CD4-positive, alpha-beta T cell treated with Interleukin-15 for 1 hour (primary cell): Measurements from ENCODE around the gene MLXIPL.
"Not testable (repeated sequence)": the region's sequence is repeated elsewhere in the genome, so short reads cannot be mapped to it uniquely, and the experiment has no call there.

Experiments used
- DNase-seq: peaks from one replicate; pipeline ENCODE4 v3.0.0-alpha.2; 2020

The MLXIPL gene

DNA sequence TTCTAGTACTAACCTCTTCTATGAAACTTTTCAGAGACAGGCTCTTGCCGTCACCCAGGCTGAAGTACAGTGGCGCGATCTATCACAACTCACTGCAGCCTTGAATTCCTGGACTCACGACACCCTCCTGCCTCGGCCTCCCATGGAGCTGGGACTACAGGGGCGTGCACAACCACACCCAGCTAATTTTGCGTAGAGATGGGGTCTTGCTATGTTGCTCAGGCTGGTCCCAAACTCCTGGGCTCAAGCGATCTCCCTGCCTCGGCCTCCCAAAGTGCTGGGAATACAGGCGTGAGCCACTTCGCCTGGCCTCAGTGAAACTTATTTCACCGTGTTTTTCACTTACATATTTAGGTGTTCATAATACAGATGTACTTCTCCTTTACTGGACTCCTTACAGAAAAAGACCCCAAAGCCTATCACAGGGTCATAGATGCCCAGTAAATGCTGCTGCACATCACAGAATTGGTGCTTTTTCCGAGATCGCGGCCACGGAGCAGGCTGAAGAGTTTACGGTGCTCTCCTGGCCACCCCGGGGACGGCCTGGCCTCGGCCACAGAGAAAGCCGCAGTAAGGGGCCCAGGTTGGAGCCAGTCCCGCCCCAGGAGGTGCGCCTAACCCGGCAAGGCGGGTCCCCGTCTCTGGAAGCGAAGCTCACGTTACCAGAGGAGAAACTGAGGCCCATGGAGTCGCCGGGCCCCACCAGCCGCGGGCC, 46.5 kb downstream of the MLXIPL start:
- DNase-seq: no peak

DNA sequence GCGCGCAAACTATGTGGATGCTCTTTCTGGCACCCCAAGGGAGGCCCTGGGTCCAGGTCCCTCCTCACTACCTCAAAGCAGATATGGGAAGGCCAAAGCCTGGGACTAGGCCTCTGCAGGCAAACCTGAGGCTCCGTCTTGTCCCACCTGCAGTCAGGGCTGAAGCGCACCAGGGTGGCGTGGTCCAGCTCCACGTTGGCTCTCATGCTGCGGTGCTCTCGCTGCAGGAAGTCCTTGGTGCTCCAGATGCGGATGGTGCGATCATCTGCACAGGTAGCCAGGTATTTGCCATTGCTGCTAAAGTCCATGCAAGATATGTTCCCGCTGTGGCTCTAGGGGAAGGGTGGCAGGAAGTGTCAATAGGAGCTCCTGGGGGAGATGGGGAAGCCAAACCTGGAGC, 50.5 kb downstream of the MLXIPL start:
- no peak for DNase-seq

DNA sequence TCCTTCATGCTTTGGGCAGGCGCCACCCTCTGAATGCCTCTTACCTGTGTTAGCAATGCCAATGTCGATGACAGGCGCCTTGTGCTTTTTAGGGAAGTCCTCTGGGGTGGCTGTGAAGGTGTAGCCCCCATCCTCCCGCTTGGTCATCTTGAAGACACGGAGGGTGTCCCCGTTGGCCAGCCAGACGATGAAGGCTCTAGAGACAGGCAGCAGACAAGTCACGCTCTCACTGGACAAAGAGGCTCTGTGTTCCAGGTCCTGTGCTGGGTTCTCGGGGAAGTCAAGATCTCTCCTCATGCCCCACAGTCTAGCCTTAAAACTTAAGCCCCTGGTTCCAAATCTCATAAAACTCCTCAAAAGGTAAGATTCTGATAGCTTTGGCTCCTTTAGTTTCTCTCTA, 51.0 kb downstream of the MLXIPL start:
- no peak for DNase-seq

DNA sequence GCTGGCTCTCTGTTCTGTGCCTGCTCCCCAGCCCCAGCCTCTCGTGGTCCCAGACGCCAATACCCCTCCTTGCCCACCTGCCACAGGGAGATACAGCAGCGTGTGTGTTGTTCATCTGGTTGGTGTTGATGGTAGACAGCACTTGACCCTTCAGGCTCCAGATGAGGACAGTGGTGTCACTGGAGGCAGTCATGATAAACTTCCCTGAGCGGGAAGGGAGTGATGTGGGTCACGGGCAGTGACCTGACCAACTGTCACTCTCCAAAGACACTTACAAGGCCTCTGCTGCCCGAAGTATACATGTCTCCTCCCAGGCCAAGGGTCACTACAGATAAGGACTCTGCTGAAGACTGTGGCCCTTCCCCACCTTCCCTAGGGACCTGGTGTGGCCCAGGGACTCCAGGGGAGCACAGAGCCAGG, 51.5 kb downstream of the MLXIPL start:
- DNase-seq: no peak

DNA sequence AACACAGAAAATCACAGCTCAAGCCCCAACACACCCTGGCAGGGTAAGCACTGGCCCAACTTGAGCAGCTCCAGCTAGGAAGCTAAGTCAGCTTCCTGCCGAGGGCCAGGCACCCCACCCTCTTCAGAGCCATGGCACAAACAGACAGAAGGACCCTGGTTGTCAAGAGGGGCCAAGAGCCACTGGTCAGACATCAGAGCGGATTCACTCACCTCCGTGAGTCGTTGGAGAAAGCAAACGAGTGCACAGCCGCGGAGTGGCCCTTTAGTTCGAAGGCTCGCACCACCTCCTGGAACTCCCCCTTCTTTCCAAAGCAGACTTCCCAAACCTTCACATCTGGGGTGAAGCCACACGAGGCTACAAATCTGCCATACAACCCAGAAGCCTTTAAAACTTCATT, 53.3 kb downstream of the MLXIPL start:
- no peak for DNase-seq

DNA sequence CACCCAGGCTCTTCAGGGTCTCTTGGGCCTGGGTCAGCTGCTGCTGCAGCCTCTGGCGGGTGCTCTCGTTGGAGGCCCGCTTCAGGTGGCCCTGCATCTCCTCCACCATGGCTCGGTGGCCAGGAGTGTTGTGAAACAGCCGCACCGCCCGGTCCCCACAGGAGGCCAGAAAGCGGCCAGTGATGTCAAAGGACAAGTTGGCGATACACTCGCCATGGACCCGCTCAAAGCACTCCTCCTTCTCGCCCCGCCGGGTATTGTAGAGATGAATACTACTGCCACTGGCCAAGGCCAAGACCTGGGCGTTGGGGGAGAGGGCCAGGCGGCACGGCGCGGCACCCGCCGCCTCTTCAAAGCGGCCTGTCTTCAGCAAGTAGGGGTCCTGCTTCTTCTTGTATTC, 53.8 kb downstream of the MLXIPL start:
- no peak for DNase-seq

DNA sequence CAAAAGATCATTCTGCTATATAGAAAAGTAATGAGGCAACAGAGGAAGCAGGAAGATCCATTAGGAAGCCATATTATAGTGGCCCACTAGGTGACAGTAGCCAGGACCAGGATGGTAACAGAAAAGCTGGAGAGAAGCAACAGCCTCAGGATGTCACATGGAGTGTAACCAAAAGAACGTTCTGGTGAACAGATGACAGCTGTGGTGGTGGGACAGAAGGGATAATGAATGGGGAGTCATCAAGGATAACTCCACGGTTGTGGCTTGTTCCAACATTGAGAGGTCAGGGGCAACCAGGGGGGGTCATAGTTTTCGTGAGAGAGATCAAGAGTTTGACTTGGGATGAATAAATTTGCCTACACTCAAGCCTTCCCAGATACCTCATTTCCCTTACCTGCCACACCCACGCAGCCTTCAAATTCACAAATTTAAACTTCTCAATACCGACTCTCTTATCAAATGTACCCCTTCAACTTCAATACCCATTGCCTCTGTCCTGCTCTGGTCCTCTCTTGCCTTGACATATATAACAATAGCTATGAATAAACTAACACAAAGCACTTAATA, 55.2 kb downstream of the MLXIPL start:
- DNase-seq: no peak

DNA sequence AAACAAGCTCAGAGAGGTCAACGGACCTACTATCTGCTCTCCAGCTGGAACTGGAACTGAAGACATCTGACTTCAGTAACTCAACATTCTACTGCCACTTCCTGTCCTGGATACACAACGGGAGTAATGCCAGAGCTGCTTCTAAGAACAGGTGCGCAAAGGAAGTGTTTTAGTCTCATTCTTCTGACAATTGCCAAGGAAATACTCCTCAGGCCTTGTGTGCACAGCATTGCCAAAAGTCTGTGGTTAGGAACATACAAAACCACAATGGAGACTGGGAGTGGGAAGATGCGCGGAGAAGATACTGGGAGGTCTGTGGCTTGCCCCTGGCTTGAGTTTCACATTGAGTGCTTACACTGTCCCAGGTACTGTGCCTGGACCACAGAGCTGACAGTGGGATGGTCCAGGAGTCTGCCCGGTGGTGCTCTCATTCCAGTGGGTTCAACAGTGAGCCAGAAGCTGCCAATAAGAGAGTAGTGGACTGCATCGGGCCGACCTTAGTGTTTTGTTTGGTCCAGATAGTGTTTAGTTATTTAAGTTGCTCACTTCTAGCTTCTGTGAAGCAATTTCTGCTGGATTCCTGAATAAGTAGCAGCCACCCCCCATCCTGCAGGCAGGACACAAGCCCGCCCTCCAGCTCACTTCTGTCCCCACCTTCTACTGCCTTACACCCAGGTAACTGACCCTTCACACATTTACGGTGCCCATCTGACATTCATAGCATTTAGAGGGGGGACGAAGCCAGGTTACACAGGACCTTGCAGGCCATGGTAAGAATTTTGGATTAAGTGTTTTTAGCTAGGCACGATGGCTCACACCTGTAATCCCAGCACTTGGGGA, 56.3 kb downstream of the MLXIPL start:
- no peak for DNase-seq

DNA sequence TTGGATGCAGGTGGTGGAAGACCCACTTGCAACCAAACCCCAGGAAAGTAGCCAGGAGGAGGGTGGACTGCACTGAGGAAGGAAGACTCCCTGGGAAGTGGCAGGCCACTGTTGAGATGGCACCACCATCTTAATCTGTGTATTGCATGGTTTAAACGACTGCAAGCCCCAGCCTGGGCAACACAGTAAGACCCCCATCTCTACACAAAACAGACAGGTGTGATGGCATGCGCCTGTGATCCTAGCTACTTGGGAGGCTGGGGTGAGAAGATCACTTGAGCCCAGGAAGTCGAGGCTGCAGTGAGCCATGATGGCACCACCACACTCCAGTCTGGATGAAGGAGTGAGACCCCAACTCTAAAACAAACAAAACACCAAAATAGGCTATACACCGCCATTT, 57.2 kb downstream of the MLXIPL start:
- DNase-seq: no peak

DNA sequence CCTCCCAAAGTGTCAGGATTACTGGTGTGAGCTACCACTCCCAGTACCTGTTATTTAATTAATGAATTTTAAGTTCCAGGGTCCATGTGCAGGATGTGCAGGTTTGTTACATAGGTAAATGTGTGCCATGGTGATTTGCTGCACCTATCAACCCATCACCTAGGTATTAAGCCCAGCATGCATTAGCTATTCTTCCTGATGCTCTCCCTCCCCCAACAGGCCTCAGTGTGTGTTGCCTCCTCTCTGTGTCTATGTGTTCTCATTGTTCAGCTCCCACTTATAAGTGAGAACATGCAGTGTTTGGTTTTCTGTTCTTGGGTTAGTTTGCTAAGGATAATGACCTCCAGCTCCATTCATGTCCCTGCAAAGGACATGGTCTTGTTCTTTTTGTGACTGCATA, 57.9 kb downstream of the MLXIPL start:
- DNase-seq: not testable (repeated sequence)

DNA sequence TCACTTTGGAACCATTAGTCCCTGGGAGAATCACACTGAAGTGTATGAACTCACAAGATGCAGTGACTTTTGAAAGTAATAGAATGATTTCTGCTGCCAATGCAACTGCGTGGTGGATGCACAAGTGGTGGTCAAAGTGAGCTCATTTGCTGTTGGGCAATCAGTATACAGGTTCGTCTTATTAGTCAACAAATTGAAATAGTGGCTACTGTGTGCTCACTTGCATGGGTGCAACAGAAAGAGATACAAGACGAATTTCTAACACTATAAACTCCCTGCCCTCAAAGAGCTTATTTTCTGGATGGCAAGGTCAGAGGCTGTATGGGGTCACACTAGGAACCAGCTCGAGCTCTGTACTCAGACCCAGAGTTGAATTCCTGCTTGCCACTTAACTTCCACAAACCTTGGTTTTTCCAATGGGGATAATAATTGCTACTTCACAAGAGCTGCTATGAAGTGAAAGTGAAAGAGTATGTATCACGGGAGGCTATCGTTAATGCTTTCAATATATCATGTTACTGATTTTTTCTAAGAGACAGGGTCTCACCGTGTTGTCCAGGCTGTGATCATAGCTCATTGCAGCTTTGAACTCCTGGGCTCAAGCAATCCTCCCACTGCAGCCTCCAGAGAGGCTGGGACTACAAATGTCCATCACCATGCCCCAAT, 58.5 kb downstream of the MLXIPL start:
- DNase-seq: no peak

DNA sequence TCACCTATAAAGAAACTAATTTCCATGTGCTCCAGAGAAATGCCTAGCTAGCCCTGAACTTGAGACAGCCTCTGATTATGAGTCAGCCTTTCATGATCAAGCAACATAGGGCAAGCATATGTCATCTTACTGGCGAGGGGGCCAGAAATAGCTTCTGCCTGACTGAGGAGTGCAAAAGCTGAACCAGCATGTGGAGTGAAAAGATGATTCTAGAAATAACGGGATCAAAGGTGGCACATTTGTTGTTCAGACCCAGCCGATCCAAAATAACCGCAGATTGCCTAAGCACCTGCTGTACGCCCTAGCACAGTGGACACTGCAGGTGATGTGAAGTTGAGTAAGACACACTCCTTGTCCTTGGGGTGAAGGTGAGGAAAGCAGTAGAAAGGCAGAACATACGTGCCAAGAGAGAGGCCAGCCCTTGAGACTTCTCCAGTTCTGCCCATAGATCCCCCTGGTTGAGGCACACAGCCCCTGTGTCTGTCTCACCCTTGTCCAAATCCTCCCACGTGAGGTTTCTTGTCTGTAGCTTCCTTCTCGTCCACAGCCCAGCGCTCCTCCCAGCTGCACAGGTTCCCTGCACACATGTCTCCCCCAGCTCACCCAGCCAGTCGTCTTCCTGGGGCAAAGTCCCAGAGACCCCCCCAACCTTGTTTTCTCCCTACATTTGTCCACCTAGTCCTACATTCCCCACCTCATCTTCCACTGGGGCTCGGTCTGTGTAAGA, 64.0 kb downstream of the MLXIPL start:
- no peak for DNase-seq

DNA sequence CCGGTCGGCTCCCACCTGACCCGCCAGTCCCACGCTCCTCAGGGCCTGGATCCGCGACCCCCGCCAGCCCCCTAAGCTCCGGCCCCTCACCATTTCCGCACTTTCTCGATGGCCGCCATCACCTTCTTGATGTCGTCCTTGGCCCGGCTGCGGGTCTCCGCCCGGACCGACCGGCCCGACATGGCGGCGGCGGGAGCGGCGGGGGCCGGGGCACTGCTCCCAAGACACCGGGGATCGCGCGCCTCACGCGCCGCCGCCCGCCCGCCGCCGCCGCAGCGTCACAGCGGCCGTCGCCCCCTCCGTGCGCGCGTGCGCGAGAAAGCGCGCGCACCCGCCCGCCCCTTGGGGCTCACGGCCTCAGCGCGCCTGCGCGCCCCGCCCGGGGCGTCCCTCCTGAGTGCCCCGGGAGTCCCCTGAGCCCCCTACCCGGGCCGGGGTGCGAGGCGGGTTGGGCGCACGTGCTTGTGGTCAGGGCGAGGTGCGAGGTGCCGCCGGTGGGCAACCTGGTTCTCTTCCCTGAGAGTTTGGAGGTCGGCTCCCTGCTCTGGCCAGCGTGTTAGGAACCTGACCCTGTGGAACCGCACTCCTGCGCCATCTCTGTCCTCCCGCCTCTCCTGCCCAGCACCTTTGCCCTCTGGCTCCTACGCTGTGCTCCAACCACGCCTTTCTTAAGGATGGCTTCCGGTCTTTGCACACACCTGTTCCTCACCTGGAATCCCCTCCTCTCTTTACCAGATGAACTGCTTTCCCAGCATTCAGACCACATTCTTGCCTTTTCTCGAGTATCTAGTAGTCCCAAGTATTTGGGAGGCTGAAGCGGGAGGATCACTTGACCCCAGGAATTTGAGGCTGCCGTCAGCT, 66.7 kb downstream of the MLXIPL start, which contains the start of gene BCL7B:
Gene BCL7B, minus strand, starts transcription at position 294 of the 861 bp plus-strand sequence. Its CDS starts 112 bp downstream, at position 182.
- DNase-seq: peak; percentile 84

DNA sequence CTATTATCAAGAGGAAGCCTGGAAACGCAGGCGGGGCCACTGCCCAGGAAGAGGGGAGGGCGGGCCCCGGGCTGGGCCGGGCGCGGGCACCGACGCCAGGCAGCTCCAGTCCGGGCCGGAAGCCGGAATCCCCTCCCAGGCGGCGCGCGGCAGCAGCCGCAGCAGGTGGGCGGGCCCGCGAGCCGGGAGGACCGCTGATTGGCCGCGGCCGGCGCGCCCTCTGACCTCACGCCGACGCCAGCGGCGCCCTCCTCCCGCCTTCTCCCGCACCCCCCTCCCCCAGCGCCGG, 67.3 kb downstream of the MLXIPL start:
- peak; percentile 93 for DNase-seq

DNA sequence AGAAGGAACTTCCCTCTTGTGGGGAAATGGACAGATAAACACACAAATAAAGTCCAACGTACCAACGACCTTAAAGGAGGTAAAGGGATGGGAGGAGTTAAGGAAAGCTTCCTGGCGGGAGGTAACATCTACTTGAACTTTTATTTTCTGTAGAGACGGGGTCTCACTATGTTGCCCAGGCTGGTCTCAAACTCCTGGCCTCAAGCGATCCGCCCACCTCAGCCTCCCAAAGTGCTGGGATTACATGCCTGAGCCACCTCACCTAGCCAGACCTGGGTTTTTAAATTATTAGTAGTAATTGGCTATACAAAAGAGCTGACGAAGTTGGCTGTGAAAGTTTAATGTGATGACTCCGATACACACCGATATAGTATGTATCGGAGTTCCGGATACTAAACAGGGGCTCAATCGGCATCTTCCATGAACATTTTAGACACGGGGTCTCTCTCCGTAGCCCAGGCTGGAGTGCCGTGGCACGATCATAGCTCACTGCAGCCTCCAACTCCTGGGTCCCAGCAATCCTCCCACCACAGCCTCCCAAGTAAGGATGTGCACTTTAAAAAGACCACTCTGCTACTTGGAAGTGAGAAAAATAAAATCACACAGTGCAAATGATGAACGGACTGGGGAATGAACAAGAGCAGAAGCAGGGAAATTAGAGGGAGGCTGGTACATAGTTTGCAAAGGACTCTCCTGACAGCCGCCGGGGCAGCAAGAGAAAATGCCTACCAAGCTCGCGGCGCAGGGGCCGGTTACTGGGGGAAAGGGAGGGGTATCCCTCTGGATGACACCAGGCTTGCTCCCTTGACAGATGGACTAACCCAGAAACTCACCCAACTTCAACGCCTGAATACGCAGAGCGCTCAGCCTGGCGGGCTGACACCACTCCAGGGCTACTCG, 67.9 kb downstream of the MLXIPL start:
- DNase-seq: no peak

DNA sequence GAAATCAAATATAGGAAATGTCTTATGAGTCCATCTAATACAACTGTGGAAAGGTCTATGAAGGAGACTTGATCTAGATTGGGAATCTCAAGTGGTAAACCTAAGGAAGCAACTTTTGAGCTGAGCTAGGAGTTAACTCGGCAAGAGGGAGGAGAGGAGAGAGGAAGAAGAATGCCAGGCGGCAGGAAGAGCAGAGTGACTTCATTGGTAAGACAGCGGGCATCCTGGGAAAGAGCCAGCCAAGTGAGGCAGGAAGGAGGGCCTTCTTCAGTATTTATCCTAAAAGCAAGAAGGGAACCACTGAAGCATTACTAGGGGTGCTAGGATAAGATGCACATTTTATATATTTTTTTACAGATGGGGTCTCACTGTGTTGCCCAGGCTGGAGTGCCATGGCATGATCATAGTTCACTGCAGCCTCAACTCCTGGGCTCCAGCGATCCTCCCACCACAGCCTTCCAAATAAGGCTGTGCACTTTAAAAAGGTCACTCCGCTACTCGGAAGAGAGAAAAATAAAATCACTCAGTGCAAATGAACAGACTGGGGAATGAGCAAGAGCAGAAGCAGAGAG, 68.8 kb downstream of the MLXIPL start:
- DNase-seq: no peak

DNA sequence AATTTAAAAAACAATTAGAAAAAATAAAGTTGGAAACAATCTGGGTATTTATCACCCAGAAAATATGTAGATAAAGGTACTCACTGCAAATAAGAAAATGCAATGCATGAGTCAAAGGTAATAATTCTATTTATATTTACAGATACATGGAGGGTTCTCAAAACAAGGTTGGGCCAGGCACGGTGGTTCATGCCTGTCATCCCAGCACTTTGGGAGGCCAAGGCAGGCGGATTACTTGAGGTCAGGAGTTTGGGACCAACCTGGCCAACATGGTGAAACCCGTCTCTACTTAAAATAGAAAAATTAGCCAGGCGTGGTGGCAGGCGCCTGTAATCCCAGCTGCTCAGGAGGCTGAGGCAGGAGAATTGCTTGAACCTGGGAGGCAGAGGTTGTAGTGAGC, 74.2 kb downstream of the MLXIPL start:
- DNase-seq: not testable (repeated sequence)

DNA sequence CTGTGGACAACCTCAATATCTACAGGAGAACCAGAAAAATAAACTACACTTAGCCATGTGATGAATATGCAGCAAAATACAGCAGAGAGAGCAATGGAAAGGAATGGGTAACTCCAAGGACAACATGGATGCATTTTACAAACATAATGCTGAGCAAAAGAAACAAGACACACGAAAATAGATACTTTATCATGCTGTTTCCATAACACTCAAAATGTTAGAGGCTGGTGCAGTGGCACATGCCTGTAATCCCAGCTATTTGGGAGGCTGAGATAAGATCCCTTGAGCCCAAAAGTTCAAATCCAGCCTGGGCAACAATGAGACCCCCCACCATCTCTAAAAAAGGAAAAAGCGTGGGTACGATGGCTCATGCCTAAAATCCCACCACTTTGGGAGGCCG, 75.1 kb downstream of the MLXIPL start:
- DNase-seq: no peak

DNA sequence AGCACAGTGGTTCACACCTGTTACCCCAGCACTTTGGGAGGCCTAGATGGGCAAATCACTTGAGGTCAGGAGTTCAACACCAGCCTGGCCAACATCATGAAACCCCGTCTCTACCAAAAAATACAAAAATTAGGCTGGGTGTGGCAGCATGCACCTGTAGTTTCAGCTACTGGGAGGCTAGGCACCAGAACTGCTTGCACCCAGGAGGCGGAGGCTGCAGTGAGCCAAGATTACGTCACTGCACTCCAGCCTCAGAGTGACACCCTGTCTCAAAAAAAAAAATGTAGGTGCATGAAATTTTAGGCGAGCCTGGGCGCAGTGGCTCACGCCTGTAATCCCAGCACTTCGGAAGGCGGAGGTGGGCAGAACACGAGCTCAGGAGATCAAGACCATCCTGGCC, 76.5 kb downstream of the MLXIPL start:
- DNase-seq: no peak

DNA sequence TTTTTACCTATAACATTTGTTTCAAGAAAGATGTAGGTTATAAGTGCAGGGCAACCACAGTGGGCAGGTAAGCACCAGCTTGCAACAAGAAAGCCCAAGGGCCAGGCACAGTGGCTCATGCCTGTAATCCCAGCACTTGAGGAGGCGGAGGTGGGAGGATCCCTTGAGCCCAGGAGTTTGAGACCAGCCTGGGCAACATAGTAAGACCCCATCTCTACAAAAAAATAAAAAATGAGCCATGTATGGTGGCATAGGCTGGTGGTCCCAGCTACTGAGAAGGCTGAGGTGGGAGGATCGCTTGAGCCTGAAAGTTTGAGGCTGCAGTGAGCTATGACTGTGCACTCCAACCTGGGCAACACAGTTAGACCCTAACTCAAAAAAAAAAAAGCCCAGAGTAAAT, 79.6 kb downstream of the MLXIPL start:
- DNase-seq: no peak
